GM23338 (cell line): ENCODE data around the gene LYZL4. TPM values are rescaled to one million over a fixed set of nuclear protein-coding genes. Genes with fewer than 3 reads are reported as not detected.
A peak's percentile ranks its signal among the peaks of the same experiment; 100 is the strongest.

Source experiments
- ATAC-seq: fragments of 200-7000 bp; cut with Tn5 transposase; 3 replicates; pipeline ENCODE4 v1.9.1; 2020
- DNase-seq: peaks from one replicate; pipeline ENCODE4 v3.0.0-alpha.2; 2015; ENCODE audit warnings: low spot score
- H2AFZ ChIP-seq: fragments of 200-600 bp; sonication (generic); 2 replicates; pipeline ENCODE4 v1.8.0; 2016; ENCODE audit warnings: antibody characterized with exemption, mild to moderate bottlenecking, moderate library complexity
- H3F3A ChIP-seq: fragments of 200-600 bp; sonication (generic); replicated peaks from 2 replicates; pipeline ENCODE4 v1.8.0; 2017; ENCODE audit warnings: antibody characterized with exemption, mixed run types, low read depth
- H3K27ac ChIP-seq: fragments of 200-600 bp; sonication (generic); 2 replicates; pipeline ENCODE4 v1.6.1; 2016; ENCODE audit warnings: low read depth
- H3K27me3 ChIP-seq: fragments of 200-600 bp; sonication (generic); 2 replicates; pipeline ENCODE4 v1.8.0; 2016; ENCODE audit warnings: mild to moderate bottlenecking, mixed run types, moderate library complexity; ENCODE audit not compliant: insufficient read depth
- H3K36me3 ChIP-seq: fragments of 200-600 bp; sonication (generic); 2 replicates; pipeline ENCODE4 v1.8.0; 2016; ENCODE audit warnings: mild to moderate bottlenecking; ENCODE audit not compliant: insufficient read depth
- H3K4me1 ChIP-seq: fragments of 200-600 bp; sonication (generic); 2 replicates; pipeline ENCODE4 v1.8.0; 2016; ENCODE audit warnings: mild to moderate bottlenecking, moderate library complexity; ENCODE audit not compliant: insufficient read depth
- H3K4me2 ChIP-seq: fragments of 200-600 bp; sonication (generic); 2 replicates; pipeline ENCODE4 v1.7.1; 2017; ENCODE audit warnings: mixed run types
- H3K4me3 ChIP-seq: fragments of 200-600 bp; sonication (generic); 2 replicates; pipeline ENCODE4 v1.6.1; 2016; ENCODE audit warnings: mixed run types
- H3K79me2 ChIP-seq: fragments of 200-600 bp; sonication (generic); replicated peaks from 2 replicates; pipeline ENCODE4 v1.8.0; 2017; ENCODE audit warnings: mild to moderate bottlenecking; ENCODE audit not compliant: insufficient read depth
- H3K9me2 ChIP-seq: fragments of 200-600 bp; sonication (generic); 2 replicates; pipeline ENCODE4 v1.8.0; 2017; ENCODE audit not compliant: insufficient read depth
- H4K20me1 ChIP-seq: fragments of 200-600 bp; sonication (generic); replicated peaks from 2 replicates; pipeline ENCODE4 v1.8.0; 2017; ENCODE audit warnings: mild to moderate bottlenecking; ENCODE audit not compliant: insufficient read depth
- H3K27ac Mint-ChIP-seq: 2 replicates; pipeline ENCODE4 v1.8.0; 2020; ENCODE audit warnings: inconsistent platforms, mild to moderate bottlenecking, moderate library complexity, mixed read lengths
- H3K27me3 Mint-ChIP-seq: 3 replicates; pipeline ENCODE4 v1.8.0; 2022; ENCODE audit warnings: low read depth, mild to moderate bottlenecking, moderate library complexity, mixed read lengths, inconsistent platforms; ENCODE audit not compliant: insufficient read depth, poor library complexity
- H3K36me3 Mint-ChIP-seq: 3 replicates; pipeline ENCODE4 v1.8.0; 2021; ENCODE audit warnings: low read depth, mild to moderate bottlenecking, inconsistent platforms, moderate library complexity, mixed read lengths
- H3K4me1 Mint-ChIP-seq: 3 replicates; pipeline ENCODE4 v1.8.0; 2020; ENCODE audit warnings: mild to moderate bottlenecking, inconsistent platforms, mixed read lengths
- H3K4me3 Mint-ChIP-seq: 3 replicates; pipeline ENCODE4 v1.8.0; 2021; ENCODE audit warnings: moderate library complexity, mild to moderate bottlenecking, inconsistent platforms, mixed read lengths
- H3K9me3 Mint-ChIP-seq: 3 replicates; pipeline ENCODE4 v1.8.0; 2020; ENCODE audit warnings: moderate library complexity, mild to moderate bottlenecking, inconsistent platforms, mixed read lengths
- CREB1 ChIP-seq: fragments of 250-450 bp; sonication (Bioruptor Pico); IDR thresholded peaks from 2 replicates; pipeline ENCODE4 v1.5.0; 2020; ENCODE audit warnings: low read depth, mild to moderate bottlenecking, moderate library complexity
- EZH2 ChIP-seq: fragments of 200-600 bp; sonication (generic); IDR thresholded peaks from one replicate; pipeline ENCODE4 v1.8.0; 2017; ENCODE audit warnings: antibody characterized with exemption, mild to moderate bottlenecking, low read depth; ENCODE audit not compliant: unreplicated experiment
- NANOG ChIP-seq: IDR thresholded peaks from 2 replicates; pipeline ENCODE4 v1.6.1; 2016; ENCODE audit warnings: antibody characterized with exemption, borderline replicate concordance
- POLR2AphosphoS5 ChIP-seq: IDR thresholded peaks from 2 replicates; pipeline ENCODE4 v1.6.1; 2016; ENCODE audit warnings: antibody characterized with exemption, low read depth
- STAT1 ChIP-seq: IDR thresholded peaks from one replicate; pipeline ENCODE4 v1.6.1; 2016; ENCODE audit warnings: antibody characterized with exemption; ENCODE audit not compliant: unreplicated experiment
- ZNF114 ChIP-seq: fragments of 250-450 bp; sonication (Bioruptor Pico); IDR thresholded peaks from 2 replicates; pipeline ENCODE4 v1.5.0; 2020; ENCODE audit warnings: mild to moderate bottlenecking, moderate library complexity
- ZNF331 ChIP-seq: fragments of 250-450 bp; sonication (Bioruptor Pico); IDR thresholded peaks from 2 replicates; pipeline ENCODE4 v1.5.0; 2020; ENCODE audit warnings: low read depth, mild to moderate bottlenecking, moderate library complexity
- polyA plus RNA-seq: library from polyadenylated mRNA; unstranded; fragments of >200 nt; fragmentation: Nextera tagmentation; extraction: Ambion mirVana; gene quantifications from 2 replicates; pipeline ENCODE4 v1.2.1, GENCODE V29; 2016
- total RNA-seq: library from RNA; depleted of rRNA; stranded (reverse); fragments of >200 nt; shearing (Covaris generic); gene quantifications from 2 replicates; pipeline ENCODE4 v1.2.3, GENCODE V29; 2014
- TF ChIP-seq, protein P1 (sequence below): IDR thresholded peaks from 2 replicates; pipeline ENCODE4 v1.6.1; 2016; ENCODE audit warnings: antibody characterized with exemption
- TF ChIP-seq, protein P2 (sequence below): fragments of 250-450 bp; sonication (Bioruptor Pico); IDR thresholded peaks from 2 replicates; pipeline ENCODE4 v1.5.0; 2020; ENCODE audit warnings: mild to moderate bottlenecking, moderate library complexity
- TF ChIP-seq, protein P3 (sequence below), 2 experiments: fragments of 200-600 bp in 1 of 2; sonication (generic) in 1 of 2; conservative IDR thresholded peaks; 2 replicates each; pipeline versions ENCODE4 v1.5.1 to v1.6.1; 2016 to 2017; ENCODE audit warnings: antibody characterized with exemption in 2 of 2, low read depth in 2 of 2, mild to moderate bottlenecking in 2 of 2, moderate library complexity in 1 of 2

Gene LYZL4
- total and polyA plus RNA-seq, 2 experiments from 2014 or later = not detected

DNA sequence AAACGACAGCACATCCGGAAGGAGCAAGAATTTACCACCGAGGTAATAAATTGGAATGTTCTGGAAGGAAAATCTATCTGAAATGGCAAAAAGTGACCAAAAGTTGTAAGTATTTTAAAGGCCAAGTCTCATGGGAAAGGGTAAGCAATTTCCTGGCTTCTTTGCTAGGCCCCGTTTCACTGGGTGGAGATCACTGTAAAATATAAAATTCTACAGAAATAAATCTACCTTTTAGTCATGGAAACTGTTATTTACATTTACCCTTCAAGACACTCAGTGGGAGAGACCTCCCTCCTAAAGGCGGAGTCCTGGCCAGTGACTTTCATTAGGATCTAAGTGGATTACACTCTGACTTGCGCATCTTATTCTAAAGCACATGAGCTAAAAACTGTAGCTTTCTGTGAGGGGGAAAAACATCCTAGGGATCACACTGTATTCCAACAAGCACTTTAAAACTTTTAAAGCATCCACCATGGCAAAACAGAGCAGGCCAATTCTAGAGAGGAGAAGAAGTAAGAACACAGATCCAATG, 28.8 kb downstream of the LYZL4 start:
- no peaks in the 10 kb centered on the region for H3K27me3 Mint-ChIP-seq
- H3K36me3 Mint-ChIP-seq = no peaks in the 10 kb centered on the region
- no peak overlapping the region for H3K4me3 Mint-ChIP-seq

More for the DNA sequence above, 28.8 kb downstream of the LYZL4 start:
- no peaks in the 10 kb centered on the region for H3F3A ChIP-seq
- H4K20me1 ChIP-seq = no peaks in the 10 kb centered on the region
- H3K79me2 ChIP-seq = no peaks in the 10 kb centered on the region
- no peak overlapping the region for H3K4me3 ChIP-seq
- H3K36me3 ChIP-seq = no peaks in the 10 kb centered on the region
- H3K9me2 ChIP-seq = no peaks in the 10 kb centered on the region; the same call in 1 of the 2 replicates
- Mint-ChIP-seq H3K27ac (no peak overlapping the region), H3K9me3 (no peaks in the 10 kb centered on the region), H3K4me1 (peaks cover 6% of the 10 kb centered on the region; the same call in 2 of the 3 replicates)
- no peak overlapping the region for H3K27ac ChIP-seq
- H2AFZ ChIP-seq = peak overlapping the region; percentile 20; the same call in 1 of the 2 replicates
- H3K4me1 ChIP-seq = no peaks in the 10 kb centered on the region
- H3K27me3 ChIP-seq = no peaks in the 10 kb centered on the region
- H3K4me2 ChIP-seq = no peak overlapping the region
- DNase-seq (no peak), ATAC-seq (no peak)
- TF ChIP-seq CREB1 (CRISPR knock-in tag) = no peak
- TF ChIP-seq EZH2 = no peak
- TF ChIP-seq, protein P1, sequence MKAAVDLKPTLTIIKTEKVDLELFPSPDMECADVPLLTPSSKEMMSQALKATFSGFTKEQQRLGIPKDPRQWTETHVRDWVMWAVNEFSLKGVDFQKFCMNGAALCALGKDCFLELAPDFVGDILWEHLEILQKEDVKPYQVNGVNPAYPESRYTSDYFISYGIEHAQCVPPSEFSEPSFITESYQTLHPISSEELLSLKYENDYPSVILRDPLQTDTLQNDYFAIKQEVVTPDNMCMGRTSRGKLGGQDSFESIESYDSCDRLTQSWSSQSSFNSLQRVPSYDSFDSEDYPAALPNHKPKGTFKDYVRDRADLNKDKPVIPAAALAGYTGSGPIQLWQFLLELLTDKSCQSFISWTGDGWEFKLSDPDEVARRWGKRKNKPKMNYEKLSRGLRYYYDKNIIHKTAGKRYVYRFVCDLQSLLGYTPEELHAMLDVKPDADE = no peak
- TF ChIP-seq STAT1 = no peak
- TF ChIP-seq NANOG = no peak
- TF ChIP-seq, protein P2, sequence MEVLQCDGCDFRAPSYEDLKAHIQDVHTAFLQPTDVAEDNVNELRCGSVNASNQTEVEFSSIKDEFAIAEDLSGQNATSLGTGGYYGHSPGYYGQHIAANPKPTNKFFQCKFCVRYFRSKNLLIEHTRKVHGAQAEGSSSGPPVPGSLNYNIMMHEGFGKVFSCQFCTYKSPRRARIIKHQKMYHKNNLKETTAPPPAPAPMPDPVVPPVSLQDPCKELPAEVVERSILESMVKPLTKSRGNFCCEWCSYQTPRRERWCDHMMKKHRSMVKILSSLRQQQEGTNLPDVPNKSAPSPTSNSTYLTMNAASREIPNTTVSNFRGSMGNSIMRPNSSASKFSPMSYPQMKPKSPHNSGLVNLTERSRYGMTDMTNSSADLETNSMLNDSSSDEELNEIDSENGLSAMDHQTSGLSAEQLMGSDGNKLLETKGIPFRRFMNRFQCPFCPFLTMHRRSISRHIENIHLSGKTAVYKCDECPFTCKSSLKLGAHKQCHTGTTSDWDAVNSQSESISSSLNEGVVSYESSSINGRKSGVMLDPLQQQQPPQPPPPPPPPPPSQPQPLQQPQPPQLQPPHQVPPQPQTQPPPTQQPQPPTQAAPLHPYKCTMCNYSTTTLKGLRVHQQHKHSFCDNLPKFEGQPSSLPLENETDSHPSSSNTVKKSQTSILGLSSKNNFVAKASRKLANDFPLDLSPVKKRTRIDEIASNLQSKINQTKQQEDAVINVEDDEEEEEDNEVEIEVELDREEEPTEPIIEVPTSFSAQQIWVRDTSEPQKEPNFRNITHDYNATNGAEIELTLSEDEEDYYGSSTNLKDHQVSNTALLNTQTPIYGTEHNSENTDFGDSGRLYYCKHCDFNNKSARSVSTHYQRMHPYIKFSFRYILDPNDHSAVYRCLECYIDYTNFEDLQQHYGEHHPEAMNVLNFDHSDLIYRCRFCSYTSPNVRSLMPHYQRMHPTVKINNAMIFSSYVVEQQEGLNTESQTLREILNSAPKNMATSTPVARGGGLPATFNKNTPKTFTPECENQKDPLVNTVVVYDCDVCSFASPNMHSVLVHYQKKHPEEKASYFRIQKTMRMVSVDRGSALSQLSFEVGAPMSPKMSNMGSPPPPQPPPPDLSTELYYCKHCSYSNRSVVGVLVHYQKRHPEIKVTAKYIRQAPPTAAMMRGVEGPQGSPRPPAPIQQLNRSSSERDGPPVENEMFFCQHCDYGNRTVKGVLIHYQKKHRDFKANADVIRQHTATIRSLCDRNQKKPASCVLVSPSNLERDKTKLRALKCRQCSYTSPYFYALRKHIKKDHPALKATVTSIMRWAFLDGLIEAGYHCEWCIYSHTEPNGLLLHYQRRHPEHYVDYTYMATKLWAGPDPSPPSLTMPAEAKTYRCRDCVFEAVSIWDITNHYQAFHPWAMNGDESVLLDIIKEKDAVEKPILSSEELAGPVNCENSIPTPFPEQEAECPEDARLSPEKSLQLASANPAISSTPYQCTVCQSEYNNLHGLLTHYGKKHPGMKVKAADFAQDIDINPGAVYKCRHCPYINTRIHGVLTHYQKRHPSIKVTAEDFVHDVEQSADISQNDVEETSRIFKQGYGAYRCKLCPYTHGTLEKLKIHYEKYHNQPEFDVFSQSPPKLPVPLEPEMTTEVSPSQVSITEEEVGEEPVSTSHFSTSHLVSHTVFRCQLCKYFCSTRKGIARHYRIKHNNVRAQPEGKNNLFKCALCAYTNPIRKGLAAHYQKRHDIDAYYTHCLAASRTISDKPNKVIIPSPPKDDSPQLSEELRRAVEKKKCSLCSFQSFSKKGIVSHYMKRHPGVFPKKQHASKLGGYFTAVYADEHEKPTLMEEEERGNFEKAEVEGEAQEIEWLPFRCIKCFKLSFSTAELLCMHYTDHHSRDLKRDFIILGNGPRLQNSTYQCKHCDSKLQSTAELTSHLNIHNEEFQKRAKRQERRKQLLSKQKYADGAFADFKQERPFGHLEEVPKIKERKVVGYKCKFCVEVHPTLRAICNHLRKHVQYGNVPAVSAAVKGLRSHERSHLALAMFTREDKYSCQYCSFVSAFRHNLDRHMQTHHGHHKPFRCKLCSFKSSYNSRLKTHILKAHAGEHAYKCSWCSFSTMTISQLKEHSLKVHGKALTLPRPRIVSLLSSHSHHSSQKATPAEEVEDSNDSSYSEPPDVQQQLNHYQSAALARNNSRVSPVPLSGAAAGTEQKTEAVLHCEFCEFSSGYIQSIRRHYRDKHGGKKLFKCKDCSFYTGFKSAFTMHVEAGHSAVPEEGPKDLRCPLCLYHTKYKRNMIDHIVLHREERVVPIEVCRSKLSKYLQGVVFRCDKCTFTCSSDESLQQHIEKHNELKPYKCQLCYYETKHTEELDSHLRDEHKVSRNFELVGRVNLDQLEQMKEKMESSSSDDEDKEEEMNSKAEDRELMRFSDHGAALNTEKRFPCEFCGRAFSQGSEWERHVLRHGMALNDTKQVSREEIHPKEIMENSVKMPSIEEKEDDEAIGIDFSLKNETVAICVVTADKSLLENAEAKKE = no peak
- TF ChIP-seq ZNF114 = no peak
- TF ChIP-seq, protein P3, sequence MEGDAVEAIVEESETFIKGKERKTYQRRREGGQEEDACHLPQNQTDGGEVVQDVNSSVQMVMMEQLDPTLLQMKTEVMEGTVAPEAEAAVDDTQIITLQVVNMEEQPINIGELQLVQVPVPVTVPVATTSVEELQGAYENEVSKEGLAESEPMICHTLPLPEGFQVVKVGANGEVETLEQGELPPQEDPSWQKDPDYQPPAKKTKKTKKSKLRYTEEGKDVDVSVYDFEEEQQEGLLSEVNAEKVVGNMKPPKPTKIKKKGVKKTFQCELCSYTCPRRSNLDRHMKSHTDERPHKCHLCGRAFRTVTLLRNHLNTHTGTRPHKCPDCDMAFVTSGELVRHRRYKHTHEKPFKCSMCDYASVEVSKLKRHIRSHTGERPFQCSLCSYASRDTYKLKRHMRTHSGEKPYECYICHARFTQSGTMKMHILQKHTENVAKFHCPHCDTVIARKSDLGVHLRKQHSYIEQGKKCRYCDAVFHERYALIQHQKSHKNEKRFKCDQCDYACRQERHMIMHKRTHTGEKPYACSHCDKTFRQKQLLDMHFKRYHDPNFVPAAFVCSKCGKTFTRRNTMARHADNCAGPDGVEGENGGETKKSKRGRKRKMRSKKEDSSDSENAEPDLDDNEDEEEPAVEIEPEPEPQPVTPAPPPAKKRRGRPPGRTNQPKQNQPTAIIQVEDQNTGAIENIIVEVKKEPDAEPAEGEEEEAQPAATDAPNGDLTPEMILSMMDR (conservative IDR thresholded peaks at IDR 0.05; ENCODE audit: low read depth in 2 of 2) = no peak
- no peak for TF ChIP-seq POLR2AphosphoS5
- TF ChIP-seq ZNF331 (CRISPR knock-in tag) = no peak
